CD1c-positive myeloid dendritic cell (primary cell): Measurements from ENCODE around the gene PCMT1.

Source experiments
- DNase-seq: peaks from one replicate; pipeline ENCODE4 v3.0.0-alpha.2; 2016; ENCODE audit errors: extremely low spot score

PCMT1 gene

DNA sequence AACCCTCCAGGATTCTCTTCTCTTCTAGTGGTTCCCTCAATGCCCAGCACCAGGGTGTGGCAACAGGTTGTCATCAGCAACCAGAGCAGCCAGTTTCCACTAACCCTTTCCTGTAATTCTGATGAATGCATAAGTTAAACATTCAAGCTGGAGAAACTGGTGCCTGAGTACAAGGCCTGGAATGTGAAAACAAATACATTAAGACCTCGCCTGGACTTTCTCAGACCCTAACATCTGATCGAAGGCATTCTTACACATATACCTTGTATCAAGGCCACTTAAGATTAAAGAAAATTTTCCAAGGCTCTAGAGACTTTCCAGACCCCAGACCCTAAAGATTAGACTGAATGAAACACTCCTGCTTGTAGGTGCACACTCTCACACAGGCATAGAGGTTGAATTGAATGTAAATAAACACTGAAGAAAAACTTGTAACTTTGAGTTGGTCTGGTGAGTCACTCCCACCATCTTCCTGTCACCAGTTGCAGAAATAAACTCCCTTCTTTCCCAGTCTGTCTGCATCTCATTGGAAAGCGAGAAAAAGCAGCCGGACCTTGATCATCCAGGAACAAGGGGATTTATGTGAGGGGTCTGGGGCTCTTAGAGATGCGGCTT is 105.6 kb downstream of the PCMT1 start:
- DNase-seq: no peak

DNA sequence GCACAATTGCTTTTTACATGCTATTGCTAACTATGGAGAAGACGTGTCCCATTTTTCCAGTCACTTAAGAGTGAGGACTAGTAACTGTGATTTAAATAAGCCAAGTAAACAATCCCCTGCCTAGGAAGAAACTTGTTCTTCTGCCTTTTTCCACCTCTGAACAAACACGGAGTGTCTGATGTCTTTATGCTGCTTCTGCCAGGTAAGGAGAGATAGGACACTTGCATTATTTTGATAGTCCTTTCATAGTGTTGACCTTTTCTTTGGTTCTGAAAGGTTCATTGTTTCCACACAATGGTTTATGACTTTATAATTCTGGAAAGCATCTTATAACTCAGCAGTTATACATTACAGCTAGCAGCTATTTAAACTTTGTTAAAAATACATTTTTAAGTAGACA is 106.2 kb downstream of the PCMT1 start:
- DNase-seq: no peak

DNA sequence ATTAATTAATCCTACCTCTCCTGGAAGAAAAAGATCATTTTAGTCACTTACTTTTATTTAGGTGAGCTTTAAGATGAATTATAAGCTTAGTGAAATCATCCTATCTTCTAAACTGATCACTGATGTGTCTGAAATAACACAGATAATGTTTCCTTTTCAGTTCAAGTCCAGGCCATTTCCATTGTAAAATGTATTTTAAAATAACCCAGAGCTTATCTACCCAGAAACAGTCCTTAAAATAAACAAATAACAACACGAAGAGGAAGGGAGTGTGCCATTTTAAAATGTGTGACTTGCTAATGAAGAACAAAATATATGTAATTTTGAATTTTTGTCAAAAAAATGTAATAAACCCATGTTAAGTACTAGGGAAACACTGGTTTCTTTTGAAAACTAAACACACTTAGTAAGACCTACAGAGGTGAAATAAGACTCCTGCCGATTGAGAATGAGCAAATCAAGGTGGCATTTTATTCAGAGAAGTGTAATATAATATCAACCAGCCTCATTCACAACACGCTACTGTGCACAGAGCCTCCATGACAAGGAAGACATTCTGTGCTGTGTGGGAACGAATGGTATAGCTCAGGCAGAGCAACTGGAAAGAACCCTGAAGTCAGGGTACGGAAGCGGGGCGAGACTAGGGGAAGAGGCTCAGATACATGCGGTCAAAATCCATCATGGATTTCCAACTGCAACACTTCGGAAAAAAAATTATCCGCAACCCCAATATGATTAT is 106.9 kb downstream of the PCMT1 start:
- DNase-seq: no peak

DNA sequence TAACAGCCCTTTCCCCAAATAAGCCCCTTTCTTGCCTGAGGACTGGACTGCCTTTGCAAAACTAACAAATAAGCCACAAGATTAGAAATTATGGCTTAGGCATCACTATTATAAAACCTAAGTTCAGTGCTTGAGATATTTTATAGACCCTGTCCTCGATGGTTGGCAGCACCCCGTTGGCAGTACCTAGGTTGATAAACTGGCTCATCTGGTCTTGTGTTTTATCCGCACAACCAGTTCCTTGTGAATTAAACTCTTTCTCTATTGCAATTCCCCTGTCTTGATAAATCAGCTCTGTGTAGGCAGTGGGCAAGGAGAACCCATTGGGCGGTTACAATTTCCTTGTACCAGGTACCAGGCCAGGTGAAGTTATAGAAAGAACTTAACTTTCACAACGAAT is 108.0 kb downstream of the PCMT1 start:
- no peak for DNase-seq

DNA sequence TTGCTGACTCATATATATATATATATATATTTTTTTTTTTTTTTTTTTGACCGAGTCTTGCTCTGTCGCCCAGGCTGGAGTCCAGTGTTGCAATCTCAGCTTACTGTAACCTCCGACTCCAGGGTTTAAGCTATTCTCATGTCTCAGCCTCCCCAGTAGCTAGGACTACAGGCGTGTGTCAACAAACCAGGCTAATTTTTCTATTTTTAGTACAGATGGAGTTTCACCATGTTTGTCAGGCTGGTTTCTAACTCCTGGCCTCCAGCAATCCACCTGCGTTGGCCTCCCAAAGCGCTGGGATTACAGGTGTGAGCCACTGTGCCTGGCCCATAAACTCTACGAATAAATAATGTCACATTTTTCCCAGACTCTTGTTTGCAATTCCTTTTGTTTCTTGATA is 109.8 kb downstream of the PCMT1 start:
- no peak for DNase-seq

DNA sequence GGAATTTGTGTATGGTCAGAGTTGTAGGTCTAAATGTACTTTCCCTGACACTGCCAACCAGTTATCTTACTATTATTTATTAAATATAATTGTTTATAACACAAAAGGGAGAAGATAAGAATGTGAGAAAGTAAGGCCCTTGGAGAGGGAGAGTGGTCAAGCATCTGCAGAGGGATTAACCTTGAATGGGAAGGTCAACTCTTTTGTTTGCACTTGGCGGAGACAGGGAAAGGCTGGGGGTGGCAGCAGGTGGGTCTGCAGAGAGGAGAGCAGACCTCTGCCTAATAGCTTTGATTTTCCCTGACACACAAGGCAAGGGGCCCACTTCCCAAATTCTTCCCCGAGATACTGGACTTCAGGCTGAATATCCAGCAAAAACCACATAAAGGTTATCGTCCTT is 110.4 kb downstream of the PCMT1 start:
- no peak for DNase-seq

DNA sequence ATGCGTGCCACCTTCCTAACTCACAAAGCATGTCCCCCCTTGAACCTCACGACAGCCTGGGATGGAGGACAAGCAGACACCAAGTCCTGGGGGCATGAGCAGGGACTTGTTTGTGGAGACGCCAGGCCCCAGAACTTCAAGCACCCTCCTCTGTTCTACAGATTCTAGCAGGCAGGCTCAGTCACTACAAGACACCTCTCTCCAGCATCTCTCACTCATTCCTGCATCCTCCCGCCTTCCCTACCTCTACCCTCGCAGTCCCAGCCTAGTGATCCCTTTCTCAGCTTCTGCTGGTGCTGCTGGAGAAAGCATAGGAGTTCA is 110.9 kb downstream of the PCMT1 start:
- no peak for DNase-seq
